ENCODE results near the gene ARHGEF6.
A peak's percentile ranks its signal among the peaks of the same experiment; 100 is the strongest.

The ARHGEF6 gene

DNA sequence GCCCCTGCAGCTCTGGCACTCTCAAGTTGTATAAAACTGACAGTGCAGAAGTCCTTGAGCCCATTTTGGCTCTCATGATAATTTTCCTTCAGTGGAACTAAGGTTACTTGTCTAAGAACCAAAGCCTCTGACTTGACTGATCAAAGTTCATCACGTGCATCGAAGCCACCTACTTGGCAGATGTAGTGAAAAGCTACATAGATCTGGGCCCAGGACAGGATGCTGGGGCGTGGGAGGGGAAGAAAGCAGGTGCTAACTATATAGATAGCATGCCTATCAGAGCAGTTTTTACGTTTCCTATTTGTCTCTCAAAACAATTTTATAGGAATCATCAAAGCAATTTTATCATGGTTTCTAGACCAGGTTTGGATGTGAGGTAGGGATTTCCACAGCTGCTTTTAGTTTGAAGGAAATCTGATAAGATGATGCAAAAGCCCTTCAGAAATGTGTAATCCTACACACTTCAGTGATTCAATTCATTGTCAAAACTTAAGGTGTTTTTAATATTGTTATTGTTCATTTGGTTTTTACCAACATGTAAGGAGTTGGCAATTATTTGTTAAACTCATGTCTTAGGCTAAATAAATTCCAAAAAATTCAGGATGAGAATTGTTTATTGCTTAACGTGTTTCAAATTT is 134.0 kb downstream of the ARHGEF6 start:
- DNase-seq (ENCODE audit: low read depth in 2 of 2), result peak in 1 of 2 donors; percentile 23

DNA sequence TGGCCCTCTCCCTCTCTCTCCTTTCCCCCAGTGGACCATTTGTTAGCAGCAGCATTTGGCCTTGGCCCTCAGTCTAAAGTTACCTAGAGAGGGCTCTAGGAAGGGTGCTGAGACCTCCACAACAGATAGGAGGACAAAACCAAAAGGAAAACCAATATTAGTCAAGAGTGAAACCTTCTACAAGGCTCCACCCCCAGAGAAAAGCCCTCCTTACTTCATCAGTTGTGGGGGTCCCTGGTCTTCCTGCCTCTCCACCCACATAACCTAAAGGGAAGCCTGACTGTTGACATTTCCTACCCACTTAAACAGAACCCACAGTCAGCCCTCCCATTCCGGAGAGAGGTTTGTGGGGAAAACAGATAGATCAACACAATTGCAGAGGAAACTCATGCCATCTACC is 137.5 kb downstream of the ARHGEF6 start:
- no peak for DNase-seq (ENCODE audit: low read depth in 2 of 2)

DNA sequence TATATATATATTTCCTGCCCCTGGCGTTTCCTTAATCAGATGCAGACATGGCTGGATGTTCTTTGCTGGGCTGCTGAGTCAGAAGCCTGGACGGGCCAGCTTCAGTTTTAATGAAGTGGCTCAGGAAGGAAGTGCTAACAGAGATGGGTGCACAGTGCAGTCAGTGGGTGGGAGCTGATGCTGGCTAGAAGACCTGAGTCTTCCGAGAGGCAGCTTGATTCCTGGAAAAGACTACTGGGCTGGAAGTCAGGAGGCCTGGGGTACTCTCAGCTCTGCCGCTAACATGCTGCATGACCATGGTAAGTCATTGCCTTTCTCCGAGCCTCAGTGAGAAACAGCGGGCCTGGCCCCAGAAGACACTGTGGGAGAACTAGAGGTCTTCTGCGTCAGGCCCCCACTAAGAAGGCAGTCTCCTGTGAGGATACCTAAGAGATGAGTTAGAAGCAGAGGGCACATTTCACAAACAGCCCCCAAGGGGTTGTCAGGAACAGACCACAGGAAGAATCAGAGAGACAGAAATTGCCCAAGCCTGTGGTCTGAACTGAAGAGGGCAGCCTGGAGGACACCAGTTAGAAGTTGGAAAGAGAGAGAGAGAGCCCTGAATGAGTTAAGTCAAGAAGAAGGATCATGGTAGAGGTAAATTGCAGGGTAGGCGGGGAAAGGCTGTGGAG is 141.1 kb downstream of the ARHGEF6 start:
- no peak for DNase-seq (ENCODE audit: low read depth in 2 of 2)

DNA sequence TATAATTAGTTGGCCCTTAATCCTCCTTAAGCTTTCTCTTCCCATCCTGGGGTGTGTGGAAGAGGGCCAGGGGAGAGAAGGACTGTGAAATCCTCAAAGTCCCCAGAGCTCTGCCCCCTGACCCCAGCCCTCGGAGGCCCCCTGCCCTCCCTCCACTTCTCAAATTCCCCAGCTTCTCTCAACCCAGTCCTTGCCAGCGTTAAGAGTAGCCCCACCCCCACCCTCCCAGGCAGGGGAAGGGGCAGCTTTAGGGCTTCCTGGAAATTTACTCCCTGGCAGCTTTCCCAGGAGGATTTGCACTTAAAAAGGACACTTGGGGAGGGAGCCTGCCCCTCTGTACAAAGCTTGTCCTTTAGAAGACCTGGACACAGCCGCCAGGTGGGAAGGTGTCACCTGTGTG is 144.6 kb downstream of the ARHGEF6 start:
- DNase-seq (ENCODE audit: low read depth in 2 of 2), result no peak

DNA sequence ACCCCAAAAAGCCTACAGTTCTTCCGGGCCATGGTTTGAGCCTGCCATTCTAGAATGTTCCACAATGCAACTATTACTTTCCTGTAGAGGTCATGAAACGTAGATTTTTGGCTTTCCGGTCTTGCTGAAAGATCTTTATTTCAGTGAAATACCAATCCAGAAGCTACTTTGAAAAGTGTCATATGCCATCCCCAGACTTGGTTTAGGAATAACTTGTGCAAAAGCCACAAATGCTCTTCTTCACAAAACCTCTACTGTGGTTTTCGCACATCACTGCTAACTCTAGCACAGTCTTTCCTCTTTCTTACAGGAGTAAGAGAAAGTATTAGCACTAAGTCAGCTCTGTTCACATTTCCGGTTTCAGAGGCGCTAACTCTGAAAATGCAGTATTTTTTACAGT is 145.5 kb downstream of the ARHGEF6 start:
- no peak for DNase-seq (ENCODE audit: low read depth in 2 of 2)

DNA sequence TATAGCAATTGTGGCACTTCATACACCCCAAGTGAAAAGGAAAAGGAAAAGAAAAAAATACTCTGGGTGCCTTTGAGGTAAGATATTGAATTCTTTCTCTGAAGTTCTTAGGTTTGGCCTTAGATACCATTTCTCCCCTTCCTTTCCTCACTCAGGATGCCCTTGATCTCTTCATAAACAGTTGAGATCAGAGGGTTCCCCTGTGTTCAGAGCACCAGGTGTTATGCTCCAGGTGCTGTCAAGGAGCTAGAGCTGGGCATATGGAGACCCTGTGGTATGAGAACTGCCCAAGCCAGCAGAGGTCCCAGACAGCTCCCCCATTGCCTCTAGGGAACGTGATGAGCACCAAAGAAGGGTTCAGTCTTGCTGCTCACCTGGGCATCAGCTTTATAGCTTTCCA is 149.9 kb downstream of the ARHGEF6 start:
- no peak for DNase-seq (ENCODE audit: low read depth in 2 of 2)

DNA sequence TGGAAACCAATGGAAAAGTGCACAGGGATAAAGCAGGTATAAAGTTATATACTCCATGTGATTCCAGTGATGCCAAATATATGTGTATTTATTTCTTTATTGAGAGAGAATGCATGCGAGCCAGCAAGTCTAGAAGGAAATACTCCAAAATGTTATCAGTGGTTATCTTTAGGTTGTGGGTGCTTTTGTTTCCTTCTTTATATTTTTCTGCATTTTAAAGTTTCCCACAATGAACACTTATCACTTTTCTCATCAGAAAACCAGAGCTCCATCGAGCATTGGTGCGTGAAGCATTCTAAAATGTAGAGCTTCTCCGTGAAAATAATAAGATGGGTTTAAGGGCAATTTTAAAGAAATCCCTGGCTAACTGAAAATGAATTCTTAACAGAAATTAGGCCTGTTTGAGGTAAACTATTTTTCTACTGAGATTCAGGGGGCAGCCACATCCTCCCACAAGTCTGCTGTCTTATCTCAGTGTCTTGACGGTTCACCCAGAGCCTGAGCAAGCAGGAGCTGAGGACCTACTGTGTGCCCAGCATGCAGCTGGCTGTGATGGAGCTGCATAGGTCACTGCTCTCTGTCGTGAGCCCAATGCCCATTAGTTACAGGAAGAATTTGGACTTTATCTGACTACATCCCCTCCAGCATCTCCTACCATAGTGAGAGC is 151.5 kb downstream of the ARHGEF6 start:
- DNase-seq (ENCODE audit: low read depth in 2 of 2), result no peak

DNA sequence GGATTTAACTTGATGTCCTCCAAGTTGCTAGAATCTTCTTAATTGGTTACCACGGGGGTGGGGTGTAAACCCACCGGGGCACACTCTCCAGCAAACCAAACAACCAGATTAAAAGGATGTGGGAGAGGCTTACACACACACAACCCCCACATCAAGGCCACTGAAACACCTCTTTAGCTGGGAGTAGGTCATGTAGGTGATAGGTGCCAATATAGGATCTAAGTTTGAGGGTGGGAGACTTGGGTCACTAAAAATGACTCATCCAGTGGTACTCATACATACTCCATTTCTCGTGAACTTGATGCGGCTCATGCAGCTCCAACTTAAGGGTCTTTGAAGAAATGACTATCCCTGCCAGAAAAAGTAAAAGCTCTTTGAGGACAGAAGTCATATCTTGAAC is 153.3 kb downstream of the ARHGEF6 start:
- DNase-seq (ENCODE audit: low read depth in 2 of 2), result no peak

DNA sequence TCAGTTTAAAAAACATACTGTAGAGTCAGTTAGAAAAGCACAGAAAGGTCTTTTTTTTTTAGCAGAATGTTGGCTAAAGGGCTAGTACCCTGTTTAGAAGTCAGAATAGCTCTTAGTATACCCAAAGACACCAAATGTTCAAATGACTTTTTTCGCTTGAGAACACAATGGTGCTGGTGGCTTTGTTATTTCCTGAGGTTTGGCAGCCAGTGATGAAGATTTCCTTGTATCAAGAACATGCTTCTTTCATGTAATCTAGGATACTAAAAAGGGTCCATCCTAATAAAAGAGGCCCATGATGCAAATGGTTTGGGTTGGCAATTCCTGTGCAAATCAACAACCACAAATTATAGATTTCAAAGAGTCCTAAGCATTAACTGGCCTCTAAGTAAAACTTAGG is 153.8 kb downstream of the ARHGEF6 start:
- DNase-seq (ENCODE audit: low read depth in 2 of 2), result no peak

DNA sequence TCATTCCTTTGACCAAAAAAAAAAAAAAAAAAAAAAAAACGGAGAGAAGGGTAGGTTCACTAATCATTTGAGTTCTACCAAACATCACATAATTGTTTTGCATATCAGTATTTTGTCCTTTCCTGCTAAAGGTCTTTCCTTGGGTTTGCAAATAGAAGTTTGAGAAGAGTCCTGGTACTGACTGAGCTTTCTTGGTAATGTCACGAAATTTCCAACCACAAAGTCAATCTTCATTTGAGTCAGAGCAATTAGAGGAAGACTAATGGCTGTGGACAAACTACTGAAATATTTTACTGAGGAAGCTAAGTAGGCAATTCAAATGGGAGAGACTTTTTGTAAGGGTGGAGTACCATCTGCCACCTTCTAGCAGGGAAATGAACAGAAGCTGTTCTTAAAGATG is 154.5 kb downstream of the ARHGEF6 start:
- no peak for DNase-seq (ENCODE audit: low read depth in 2 of 2)

DNA sequence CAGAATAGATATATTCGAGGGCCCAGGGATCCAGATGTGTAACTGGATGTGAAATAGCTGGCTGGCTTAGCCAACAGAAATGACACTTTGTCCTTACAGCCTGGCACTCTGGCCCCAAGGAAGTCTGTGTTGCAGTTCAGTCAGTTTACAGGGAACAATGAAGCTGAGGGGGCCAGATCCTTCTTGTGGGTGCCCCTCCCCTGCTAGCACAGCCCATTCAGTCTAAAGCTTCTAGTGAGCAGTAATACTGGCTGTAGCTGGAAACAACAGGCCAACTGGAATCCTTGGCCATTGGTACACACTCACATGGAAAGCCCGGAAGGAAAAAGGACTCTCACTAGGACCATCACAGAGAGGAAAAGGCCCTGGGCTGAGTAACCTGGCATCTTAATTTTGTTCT is 155.5 kb downstream of the ARHGEF6 start:
- no peak for DNase-seq (ENCODE audit: low read depth in 2 of 2)

DNA sequence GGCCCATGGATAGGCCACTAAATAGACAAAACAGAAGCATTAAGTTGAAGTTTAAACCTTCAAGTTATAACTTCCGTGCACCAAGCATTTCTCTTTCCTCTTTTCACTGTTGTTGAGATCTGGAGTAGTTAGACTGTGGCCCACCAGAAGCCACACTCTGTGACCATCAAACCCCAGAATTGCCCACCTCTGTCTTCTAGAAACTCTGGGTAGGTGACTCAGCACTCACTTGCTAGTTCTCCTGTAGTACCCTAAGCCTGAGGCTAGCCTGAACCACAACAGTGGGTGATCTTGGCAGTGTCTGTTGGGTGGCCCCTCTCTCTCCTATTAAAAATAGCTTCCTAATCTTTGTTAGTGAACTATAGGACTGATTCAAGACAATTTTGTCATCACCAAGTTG is 157.3 kb downstream of the ARHGEF6 start:
- DNase-seq (ENCODE audit: low read depth in 2 of 2), result no peak

DNA sequence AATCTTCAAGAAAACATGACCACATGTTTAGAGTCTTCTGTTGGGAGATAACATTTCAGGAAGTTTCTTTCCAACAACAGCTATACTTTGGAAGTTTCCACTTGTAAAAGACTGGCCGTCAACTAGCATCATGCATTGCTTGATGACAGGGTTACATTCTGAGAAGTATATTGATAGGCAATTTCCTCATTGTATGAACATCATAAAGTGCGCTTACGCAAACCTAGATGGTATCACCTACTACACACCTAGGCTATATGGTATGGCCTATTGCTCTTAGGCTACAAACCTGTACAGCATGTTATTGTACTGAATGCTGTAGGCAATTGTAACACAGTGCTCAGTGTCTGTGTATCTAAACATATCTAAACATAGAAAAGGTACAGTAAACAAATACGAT is 158.2 kb downstream of the ARHGEF6 start:
- DNase-seq (ENCODE audit: low read depth in 2 of 2), result no peak

DNA sequence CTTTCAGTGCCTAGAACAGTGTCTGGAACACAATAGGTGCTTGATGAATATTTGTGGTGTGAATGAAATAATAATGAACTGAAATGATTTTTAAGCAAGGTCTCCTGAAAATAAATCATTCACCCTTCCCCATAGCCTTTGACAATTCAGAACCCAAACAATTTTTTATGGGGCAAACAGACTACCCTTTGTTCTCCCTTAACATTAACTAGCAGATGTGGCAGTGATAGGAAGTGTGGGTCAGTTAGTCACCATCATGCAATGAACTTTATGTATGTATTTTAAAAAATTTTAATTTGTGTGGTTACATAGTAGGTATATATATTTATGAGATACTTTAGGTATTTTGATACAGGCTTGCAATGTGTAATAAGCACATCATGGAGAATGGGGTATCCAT is 160.0 kb downstream of the ARHGEF6 start:
- no peak for DNase-seq (ENCODE audit: low read depth in 2 of 2)

DNA sequence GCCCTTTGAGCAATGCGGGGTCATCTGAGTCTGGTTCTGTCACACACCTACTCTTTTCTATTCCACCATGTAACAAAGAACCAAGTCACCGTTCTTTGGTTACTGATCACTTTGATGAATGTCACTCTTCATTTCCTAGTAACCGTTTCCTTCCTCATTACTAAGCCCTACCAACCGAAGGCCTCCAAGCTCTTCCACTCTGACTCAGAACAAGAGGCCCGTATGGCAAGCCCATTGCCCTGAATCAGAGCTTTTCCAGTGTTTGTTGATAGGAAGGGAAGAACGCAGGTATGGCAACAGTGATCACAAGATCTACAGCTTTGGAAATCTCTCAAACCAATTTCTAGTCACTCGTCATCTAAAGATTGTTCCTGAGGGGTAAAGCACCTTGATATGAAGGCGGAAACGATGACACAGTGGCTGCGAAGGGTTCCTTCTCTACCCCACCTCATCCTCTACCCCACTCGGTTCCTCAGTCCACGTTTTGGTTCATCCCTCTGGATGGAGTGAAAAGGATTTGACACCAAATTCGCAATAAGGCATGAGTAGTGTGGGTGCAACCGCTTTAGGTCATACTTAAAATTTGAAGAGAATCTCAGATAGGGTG is 160.7 kb downstream of the ARHGEF6 start:
- DNase-seq (ENCODE audit: low read depth in 2 of 2), result no peak

DNA sequence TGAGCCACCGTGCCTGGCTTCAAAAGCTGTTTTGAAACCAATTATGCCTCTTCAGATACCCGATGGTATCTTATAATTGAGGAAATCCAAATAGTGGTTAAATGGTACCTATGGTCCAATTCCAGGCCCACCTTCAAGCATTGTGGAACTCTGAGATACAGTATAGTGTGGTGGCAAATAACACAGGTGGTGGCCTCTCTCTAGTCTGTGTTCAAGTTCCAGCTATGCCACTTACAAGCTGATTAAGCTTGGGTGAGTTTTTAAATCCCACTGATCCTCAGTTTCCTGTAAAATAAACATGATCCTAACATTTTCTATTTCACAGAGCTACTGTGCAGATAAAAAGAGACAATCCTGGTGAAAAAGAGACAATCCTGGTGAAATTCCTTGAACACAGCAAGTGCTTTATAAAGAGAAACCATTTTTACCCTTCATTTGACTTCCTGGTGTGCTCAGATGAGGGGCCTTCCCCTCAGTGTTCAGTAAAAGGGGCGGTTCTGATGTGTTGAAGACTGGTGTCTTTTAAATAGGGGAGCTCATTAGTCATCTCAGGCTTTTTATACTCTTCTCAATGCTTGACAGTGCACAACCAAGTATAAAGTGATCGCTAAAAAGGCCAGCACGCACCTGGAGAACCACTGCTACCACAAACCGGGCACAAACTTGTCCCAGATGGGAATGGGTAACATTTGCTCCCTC is 163.6 kb downstream of the ARHGEF6 start:
- DNase-seq (ENCODE audit: low read depth in 2 of 2), result no peak
